HepG2 (cell line): ENCODE results near the gene ASIC3.

Source experiments
- AHR ChIP-seq: IDR thresholded peaks from 2 replicates; pipeline ENCODE4 v1.6.1; 2018; ENCODE audit warnings: missing genetic modification reagents, missing compliant biosample characterization
- EP300 ChIP-seq, 3 experiments: sonication (generic) in 1 of 3; formaldehyde crosslinking in 1 of 3; IDR thresholded peaks; 2 replicates each; pipeline versions ENCODE4 v1.5.1 to v1.6.1; 2011 to 2020; ENCODE audit warnings: low read depth in 2 of 3, low read length in 2 of 3, borderline replicate concordance in 1 of 3, improper control_type of control experiment in 1 of 3, mild to moderate bottlenecking in 1 of 3, missing genetic modification reagents in 1 of 3, moderate library complexity in 1 of 3
- ETS1 ChIP-seq: sonication (generic); formaldehyde crosslinking; IDR thresholded peaks from 2 replicates; pipeline ENCODE4 v1.4.0; 2020; ENCODE audit warnings: missing genetic modification reagents
- KLF16 ChIP-seq, 2 experiments: sonication (generic) in 1 of 2; formaldehyde crosslinking in 1 of 2; IDR thresholded peaks; 2 replicates each; pipeline versions ENCODE4 v1.6.1 to v1.8.0; 2016 to 2023; ENCODE audit warnings: missing genetic modification reagents in 2 of 2, missing compliant biosample characterization in 1 of 2
- PAWR ChIP-seq: sonication (generic); formaldehyde crosslinking; IDR thresholded peaks from 2 replicates; pipeline ENCODE4 v1.4.0; 2020; ENCODE audit warnings: missing genetic modification reagents, mild to moderate bottlenecking, borderline replicate concordance
- THAP8 ChIP-seq: sonication (generic); formaldehyde crosslinking; IDR thresholded peaks from 2 replicates; pipeline ENCODE4 v1.5.1; 2020; ENCODE audit warnings: missing genetic modification reagents, mild to moderate bottlenecking, borderline replicate concordance
- ZNF432 ChIP-seq: sonication (generic); formaldehyde crosslinking; IDR thresholded peaks from 2 replicates; pipeline ENCODE4 v1.5.0; 2020; ENCODE audit warnings: missing genetic modification reagents, mild to moderate bottlenecking, borderline replicate concordance
- ZNF629 ChIP-seq: sonication (generic); formaldehyde crosslinking; conservative IDR thresholded peaks from 2 replicates; pipeline ENCODE4 v1.5.0; 2020; ENCODE audit warnings: missing genetic modification reagents
- ZSCAN12 ChIP-seq: sonication (generic); formaldehyde crosslinking; IDR thresholded peaks from 2 replicates; pipeline ENCODE4 v1.9.0; 2021; ENCODE audit warnings: mild to moderate bottlenecking, missing genetic modification reagents
- ZSCAN21 ChIP-seq: sonication (generic); formaldehyde crosslinking; IDR thresholded peaks from 2 replicates; pipeline ENCODE4 v1.8.0; 2022; ENCODE audit warnings: mild to moderate bottlenecking, missing genetic modification reagents, moderate library complexity, borderline replicate concordance
- ZSCAN25 ChIP-seq: sonication (generic); formaldehyde crosslinking; IDR thresholded peaks from 2 replicates; pipeline ENCODE4 v1.8.0; 2022; ENCODE audit warnings: mild to moderate bottlenecking, missing genetic modification reagents
- ZSCAN30 ChIP-seq: sonication (generic); formaldehyde crosslinking; IDR thresholded peaks from 2 replicates; pipeline ENCODE4 v1.5.0; 2020; ENCODE audit warnings: mild to moderate bottlenecking, missing genetic modification reagents
- TF ChIP-seq, protein P1 (sequence below): sonication (generic); formaldehyde crosslinking; IDR thresholded peaks from 2 replicates; pipeline ENCODE4 v1.5.0; 2020; ENCODE audit warnings: mild to moderate bottlenecking, missing genetic modification reagents, moderate library complexity

GRCh38 chr7:151024435-151025056 is 23.8 kb upstream of the ASIC3 start, which contains the start of gene ATG9B:
- no peak for TF ChIP-seq ZNF629 (CRISPR knock-in tag)
- no peak for TF ChIP-seq ETS1
- TF ChIP-seq, protein P1, sequence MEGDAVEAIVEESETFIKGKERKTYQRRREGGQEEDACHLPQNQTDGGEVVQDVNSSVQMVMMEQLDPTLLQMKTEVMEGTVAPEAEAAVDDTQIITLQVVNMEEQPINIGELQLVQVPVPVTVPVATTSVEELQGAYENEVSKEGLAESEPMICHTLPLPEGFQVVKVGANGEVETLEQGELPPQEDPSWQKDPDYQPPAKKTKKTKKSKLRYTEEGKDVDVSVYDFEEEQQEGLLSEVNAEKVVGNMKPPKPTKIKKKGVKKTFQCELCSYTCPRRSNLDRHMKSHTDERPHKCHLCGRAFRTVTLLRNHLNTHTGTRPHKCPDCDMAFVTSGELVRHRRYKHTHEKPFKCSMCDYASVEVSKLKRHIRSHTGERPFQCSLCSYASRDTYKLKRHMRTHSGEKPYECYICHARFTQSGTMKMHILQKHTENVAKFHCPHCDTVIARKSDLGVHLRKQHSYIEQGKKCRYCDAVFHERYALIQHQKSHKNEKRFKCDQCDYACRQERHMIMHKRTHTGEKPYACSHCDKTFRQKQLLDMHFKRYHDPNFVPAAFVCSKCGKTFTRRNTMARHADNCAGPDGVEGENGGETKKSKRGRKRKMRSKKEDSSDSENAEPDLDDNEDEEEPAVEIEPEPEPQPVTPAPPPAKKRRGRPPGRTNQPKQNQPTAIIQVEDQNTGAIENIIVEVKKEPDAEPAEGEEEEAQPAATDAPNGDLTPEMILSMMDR (CRISPR knock-in tag) = no peak
- no peak for TF ChIP-seq THAP8
- TF ChIP-seq AHR (CRISPR knock-in tag) = no peak
- TF ChIP-seq ZSCAN12 (CRISPR knock-in tag) = no peak
- no peak for TF ChIP-seq EP300 (IDR thresholded peaks at IDR 0.05; ENCODE audit: low read depth in 2 of 2, low read length in 2 of 2)
- no peak for TF ChIP-seq EP300 (CRISPR knock-in tag; IDR thresholded peaks at IDR 0.05; ENCODE audit: borderline replicate concordance)
- no peak for TF ChIP-seq ZNF432
- no peak for TF ChIP-seq ZSCAN30
- no peak for TF ChIP-seq ZSCAN25 (CRISPR knock-in tag)
- no peak for TF ChIP-seq KLF16 (CRISPR knock-in tag; IDR thresholded peaks at IDR 0.05)
- TF ChIP-seq ZSCAN21 (CRISPR knock-in tag) = no peak
- no peak for TF ChIP-seq PAWR (CRISPR knock-in tag)
